Measurements from ENCODE around the gene MAN2C1.

Gene MAN2C1

GRCh38 chr15:75306188-75306587, 62.2 kb downstream of the MAN2C1 start:
- 0 out of 2 replicates have a peak, but pooled peaks cover 2% of the 10 kb centered on the region for H3K4me1 ChIP-seq (ENCODE audit: low read length)
- no peak overlapping the region for H3K9ac ChIP-seq (ENCODE audit: low read length)
- no peaks in the 10 kb centered on the region for H3K9me3 ChIP-seq (ENCODE audit: insufficient read depth, low read length)
- no peak overlapping the region for H3K4me3 ChIP-seq (ENCODE audit: low read length)
- no peak overlapping the region for H2AFZ ChIP-seq (ENCODE audit: low read depth, low read length)
- H3K4me2 ChIP-seq (ENCODE audit: low read length): no peak overlapping the region
- no peak overlapping the region for H3K27ac ChIP-seq (ENCODE audit: low read length)
- no peaks in the 10 kb centered on the region for H4K20me1 ChIP-seq (ENCODE audit: insufficient read depth, low read length)
- H3K79me2 ChIP-seq (ENCODE audit: low read length): no peaks in the 10 kb centered on the region
- H3K36me3 ChIP-seq (replicated peaks; ENCODE audit: low read depth, low read length): no peaks in the 10 kb centered on the region
- no peak for TF ChIP-seq EZH2phosphoT487 (IDR thresholded peaks at IDR 0.05; ENCODE audit: low read depth)
- TF ChIP-seq, protein P1, sequence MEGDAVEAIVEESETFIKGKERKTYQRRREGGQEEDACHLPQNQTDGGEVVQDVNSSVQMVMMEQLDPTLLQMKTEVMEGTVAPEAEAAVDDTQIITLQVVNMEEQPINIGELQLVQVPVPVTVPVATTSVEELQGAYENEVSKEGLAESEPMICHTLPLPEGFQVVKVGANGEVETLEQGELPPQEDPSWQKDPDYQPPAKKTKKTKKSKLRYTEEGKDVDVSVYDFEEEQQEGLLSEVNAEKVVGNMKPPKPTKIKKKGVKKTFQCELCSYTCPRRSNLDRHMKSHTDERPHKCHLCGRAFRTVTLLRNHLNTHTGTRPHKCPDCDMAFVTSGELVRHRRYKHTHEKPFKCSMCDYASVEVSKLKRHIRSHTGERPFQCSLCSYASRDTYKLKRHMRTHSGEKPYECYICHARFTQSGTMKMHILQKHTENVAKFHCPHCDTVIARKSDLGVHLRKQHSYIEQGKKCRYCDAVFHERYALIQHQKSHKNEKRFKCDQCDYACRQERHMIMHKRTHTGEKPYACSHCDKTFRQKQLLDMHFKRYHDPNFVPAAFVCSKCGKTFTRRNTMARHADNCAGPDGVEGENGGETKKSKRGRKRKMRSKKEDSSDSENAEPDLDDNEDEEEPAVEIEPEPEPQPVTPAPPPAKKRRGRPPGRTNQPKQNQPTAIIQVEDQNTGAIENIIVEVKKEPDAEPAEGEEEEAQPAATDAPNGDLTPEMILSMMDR (IDR thresholded peaks at IDR 0.05; ENCODE audit: low read depth, low read length): no peak
- peaks cover 43% of the 10 kb centered on the region for H3K27me3 ChIP-seq (ENCODE audit: low read depth, low read length)
